GM21423 (cell line): ENCODE results near the gene ART3.
A peak's percentile ranks its signal among the peaks of the same experiment; 100 is the strongest.

Source experiments
- ATAC-seq: cut with Tn5 transposase; IDR thresholded peaks from one replicate; pipeline ENCODE4 v1.9.1; 2021; ENCODE audit warnings: mild to moderate bottlenecking, moderate library complexity; ENCODE audit not compliant: unreplicated experiment

Gene ART3

DNA sequence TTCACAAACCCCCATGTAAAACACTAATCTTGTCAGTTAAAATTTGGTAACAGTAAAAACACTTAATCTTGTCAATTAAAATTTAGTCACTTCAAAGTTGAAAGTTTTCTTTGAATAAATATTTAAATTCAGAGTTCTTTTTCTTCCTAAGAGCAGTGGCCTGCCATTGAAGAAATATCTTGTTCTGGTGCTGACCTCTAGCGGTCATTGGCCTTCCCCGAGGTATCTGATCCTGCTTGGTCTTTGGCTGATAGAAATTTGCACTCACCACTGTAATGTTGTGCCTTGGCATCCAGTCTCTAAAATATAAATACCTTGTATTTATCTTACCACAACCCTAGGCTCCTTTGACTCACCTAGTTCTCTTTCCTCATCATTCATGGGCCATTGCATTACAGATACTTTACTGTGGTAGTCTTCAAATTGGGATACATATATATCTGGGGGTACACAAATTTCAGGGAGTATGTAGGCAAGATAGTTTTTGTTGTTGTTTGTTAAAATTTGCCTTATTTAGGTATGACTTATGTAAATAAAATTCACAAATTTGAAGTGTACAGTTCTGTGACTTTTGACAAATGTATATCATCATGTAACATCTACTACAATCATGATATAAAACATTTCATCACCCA lies 6.7 kb upstream of the ART3 start:
- ATAC-seq, result peak; percentile 58

DNA sequence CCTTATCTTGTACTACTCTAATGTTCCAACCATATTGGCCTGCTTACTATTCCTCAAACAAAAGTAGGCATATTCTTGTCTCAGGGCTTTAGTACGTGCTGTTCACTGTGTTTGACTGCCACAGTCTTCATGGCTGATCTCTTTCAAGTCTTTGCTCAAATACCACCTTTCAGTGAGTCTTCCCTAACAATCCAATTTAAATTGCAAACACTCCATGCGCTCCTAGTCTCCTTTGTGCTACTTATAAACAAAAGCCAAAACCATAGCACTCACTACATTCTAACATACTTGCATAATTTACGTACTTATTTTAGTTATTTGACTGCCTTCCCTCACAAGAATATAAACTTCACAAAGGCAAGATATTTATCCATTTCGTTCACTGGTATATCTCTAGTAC lies 1.7 kb upstream of the ART3 start:
- no peak for ATAC-seq

DNA sequence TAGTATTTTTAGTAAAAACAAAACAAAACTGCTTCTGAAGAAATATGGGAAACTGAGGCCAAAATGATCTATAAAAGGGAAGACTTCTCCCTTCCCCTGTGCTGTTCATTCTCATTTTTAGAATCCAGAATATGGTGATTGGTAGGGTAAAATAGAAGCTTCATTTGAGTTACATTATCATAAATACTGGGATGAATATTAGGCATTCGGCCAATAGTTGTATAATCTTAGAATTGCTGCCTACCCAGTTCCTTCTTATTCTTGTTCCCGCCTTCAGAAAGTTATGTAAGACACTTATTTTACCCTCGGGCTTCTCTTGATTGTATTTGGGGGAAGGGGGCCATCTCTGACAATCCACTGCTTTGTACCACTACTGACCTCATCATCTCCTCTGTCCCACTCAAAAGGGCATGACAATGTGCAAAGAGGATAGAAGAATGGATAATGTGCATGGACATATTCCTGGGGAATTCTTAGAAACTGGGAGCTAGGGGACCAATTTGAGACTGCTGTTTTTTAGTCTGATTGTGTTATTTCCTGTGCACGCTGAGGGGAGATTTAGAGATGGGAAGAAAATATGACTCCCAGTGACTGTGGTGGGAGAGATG lies 588 bp downstream of the ART3 start:
- no peak for ATAC-seq

DNA sequence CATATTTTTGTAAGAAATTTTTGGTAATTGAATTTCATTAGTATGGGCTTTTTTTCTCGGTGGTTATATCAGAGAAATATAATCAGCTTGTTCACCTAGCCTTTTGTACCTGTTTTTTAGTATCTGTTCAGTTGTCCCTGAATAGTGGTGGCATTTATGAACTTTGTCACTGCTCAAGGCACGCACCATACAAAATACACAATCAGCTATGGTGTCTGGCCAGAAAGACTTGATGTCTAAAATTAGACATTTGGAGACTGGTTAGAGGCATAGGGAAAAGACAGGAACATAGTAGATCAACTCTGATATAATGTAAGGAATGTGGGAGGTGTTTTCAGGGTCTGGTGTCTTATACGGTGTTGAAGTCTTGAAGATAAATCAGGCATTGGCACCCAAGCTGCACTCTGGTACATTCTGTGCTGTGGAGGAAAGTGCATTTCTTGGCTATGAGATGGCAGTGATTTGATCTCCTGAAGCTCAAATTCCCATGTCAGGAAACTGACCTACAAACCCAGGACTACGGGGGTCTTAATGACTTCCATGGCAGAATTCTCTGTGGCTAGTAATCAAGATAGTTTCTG lies 3.6 kb downstream of the ART3 start:
- ATAC-seq, result no peak

DNA sequence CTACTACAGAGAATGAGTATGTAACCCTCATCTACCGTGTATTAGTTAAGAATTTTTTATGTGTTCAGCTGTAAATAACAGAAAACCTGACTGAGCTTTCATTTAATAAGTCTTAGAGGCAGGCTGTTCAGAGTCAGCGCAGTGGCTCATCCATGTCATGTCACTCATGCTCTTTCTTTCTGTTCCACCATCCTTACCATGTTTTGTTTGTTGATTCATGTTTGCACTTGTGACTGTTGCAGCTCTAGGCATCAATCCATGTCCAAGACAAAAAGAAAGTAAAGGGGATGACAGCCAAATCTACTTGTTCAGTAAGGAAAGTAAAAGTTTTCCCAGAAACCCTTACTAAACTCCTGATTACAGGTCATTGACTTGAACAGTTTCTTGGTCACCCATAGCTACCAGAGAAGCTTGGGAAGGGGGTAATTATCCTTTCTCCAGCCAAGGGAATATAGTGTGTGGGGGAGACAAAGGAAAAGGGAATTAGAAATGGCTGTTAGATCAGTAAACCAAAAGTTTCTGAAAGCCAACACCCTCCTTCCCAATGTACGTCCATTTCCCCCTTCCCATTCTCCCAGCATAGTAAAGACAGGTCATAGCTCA lies 9.0 kb downstream of the ART3 start:
- no peak for ATAC-seq

DNA sequence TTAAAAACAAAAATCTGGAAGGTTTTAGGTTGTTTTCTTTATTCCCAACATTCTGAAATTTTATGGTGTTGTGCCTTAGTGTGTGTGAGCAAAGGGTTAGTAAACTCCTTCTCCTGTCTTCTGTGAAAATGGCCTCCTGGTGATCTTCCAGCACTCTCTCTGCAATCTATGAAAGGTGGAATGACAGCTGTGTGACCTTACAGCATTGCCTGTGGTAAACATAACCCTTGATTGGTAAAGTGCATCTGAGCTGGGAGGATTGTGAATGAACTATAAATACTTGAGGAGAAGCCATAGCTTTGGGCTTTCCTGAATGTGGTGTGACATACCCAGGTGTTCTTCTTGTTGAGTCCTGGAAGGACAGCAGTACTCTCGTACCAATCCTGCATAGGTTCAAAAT lies 10.0 kb downstream of the ART3 start:
- ATAC-seq, result no peak

DNA sequence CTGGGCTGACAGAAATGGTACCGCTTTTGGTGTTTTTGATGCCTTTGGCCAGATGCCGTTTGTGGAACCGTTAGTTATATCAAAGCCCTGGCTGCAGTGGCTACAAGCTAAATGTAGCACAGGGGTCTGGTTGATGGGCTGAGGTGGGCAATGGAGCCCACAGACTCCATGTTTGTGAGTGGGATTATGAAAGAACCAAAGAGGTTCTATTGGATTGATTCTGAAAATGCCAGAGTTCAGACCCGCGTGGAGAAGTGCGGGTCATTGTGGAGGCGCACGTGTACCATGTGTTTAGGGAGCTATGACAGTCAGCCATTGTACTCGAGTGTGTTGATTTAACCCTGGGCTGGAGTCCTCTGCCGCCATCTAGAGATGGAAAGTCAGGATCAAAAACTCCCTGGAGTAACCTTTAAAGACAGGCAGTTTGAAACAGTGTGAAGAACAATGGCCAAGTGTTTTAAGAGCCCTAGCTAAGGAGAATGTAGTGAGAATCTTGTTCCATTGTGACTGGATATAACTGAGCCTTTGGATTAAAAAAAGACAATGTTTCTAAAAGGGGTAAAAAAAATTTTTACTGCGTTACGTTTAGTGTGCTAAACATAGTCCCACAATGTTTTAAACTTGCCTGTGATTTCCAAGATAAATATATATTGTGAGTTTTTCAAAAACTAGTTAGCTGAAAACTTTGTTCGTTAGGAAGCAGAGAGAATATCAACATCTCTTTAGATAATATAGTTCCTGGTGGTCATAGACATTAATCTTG lies 12.7 kb downstream of the ART3 start:
- ATAC-seq, result no peak

DNA sequence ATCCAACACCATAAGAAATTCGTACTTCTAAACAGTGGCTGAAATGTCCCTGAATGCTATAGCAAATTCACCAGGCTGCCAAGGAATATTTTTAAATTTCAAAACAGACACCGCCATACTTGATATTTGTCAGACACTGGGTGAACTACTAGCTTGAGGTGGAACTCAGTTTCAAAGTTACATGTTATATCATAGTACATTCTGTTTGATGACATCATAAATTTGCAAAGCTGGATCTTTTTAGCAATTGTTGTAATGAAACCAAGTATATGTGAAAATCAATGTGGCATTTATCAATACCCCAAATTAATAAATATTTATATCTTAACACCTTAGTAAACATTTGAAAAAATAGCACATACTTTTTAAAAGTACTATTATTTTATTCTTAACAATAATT lies 14.2 kb downstream of the ART3 start:
- ATAC-seq, result no peak

DNA sequence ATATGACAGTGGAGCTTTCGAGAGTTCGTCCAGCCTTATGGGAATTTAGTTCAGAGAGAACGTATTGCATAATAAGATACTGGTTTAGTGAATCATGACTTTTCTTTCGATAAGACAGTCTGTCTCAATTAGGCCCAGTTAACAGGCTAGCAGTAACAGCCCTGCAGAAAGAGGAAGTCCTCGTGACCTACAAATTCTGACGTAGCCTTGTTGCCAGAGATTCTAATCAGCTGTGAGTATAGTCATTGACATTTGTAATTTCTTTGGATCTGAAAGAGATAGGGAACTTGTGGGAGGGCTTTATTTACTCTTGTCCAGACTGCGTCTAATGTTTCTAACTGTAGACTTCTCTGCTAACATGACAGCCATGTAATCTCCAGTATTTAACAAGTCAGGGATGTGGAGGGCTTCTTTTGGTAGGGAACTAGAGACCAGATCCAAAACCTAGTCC lies 15.8 kb downstream of the ART3 start:
- ATAC-seq, result peak; percentile 75

DNA sequence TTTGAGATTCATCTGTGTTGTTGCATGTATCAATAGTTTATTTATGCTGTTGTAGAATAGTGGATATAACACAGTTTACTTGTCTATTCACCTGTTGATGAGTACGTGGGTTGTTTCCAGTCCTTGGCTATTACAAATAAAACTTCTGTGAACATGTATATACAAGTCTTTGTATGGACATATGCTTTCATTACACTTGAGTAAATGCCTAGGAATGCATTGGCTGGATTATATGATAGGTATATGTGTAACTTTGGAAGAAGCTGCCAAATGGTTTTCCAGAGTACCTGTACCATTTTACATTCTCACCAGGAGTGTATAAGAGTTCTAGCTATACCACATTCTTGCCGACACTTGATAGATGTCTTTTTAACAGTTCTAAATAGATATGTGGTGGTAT lies 16.5 kb downstream of the ART3 start:
- ATAC-seq, result no peak

DNA sequence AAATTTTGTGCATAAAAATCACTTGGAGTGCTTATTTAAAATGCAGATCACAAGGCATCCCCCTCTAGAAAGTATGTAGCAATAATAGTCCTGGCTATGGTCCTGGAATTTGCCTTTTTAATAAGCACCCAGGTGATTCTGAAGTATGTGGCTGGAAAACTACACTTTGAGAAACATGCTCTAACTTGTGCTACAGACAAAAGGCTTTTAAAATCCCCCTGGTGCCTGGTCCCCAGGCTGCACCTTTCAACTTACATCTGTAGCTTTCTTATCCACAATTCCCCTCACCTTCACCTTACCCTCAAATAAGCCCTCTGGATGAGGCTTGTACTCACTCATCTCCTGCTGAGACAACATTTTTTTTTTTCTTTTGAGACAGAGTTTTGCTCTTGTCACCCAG lies 21.1 kb downstream of the ART3 start:
- ATAC-seq, result no peak

DNA sequence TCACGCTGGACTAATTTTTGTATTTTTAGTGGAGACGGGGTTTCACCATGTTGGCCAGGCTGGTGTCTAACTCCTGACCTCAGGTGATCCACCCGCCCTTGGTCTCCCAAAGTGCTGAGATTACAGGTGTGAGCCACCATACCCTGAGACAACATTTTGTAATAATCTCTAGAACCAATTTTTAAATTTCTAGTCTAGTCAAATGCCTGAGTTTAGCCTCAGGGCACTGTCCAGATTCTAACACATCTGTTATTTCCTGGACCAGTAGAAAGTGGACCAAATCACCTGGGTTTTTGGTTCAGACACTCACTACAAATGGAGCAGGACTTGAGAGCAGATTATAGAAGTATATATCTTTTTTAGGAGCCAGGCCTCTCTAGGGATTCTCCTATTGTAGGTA lies 21.6 kb downstream of the ART3 start:
- ATAC-seq, result no peak

DNA sequence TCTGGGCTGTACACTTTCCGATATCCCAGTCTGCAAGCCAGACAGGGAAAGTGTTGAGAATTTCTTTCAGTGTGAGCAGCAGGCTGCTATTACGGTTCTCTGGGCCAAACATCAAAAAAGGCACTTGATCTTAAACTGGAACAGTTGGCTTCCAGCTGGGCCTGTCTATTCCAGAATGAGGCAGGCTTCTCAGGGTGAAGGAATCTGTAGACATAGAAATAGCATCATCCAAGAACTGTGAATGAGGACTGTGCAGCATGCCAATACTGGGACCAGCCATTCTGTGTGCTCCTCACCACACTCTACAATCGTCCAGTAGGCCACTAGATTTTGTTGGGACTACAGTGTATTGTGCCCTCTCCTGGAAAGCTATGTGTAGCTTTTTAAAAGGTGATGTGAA lies 31.1 kb downstream of the ART3 start:
- no peak for ATAC-seq

DNA sequence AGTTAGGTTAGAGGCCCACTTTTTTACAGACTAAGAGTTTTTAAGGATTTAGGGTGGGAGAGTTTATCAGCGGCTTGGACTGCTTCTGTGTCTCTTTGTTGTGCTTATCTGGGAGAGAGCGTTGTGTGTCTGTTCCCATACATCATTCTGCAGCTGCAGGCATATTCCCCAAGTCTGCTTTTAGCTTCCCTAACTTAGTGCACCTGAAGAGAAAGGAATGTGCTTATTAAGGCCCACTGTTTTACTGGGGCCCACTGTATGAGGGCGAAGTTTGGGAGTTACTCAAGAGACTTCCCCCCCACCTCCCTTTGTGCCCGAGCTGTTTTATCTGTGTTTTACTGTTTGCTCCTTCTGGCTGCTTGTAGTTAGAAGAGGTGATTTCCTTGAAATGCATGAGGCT lies 31.9 kb downstream of the ART3 start:
- ATAC-seq, result no peak

DNA sequence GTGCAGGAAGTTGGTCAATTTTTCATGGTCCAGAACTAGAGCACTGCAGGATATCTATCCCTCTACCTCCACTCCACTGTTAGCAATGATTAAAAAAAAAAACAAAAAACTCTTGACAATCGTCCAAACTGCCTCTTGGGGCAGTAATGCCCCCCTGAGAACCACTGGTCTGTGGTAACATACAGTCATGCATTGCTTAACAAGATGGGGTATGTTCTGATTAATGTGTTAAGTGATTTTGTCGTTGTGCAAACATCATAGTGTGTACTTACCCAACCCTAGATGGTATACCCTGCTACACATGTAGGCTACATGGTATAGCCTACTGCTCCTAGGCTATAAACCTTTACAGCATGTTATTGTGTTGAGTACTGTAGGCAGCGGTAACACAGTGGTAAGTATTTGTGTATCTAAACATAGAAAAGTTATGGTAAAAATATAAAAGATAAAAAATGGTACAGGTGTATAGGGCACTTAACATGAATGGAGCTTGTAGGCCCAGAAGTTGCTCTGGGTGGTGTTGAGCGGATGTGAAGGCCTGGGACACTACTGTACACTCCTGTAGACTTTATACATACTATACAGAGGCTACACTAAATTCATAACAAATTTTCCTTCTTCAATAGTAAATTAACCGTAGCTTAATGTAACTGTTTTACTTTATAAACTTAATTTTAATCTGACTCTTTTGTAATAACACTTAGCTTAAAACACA lies 34.1 kb downstream of the ART3 start:
- no peak for ATAC-seq

DNA sequence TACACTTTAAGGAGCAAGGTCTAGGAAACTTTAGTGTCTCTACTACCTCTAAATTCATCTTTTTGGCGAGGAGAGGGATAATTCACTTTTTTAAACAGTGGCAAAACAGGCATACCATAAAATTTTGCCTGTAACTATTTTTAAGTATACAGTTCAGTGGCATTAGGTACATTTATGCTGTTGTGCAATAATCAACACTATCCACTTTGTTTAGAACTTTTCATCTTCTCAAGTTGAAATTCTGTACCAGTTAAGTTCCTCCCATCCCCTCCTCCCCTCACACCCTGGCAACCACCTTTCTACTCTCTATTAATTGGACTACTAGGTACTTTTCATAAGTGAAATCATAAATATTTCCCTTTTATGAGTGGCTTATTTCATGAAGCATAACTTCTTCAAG lies 42.3 kb downstream of the ART3 start:
- ATAC-seq, result no peak

DNA sequence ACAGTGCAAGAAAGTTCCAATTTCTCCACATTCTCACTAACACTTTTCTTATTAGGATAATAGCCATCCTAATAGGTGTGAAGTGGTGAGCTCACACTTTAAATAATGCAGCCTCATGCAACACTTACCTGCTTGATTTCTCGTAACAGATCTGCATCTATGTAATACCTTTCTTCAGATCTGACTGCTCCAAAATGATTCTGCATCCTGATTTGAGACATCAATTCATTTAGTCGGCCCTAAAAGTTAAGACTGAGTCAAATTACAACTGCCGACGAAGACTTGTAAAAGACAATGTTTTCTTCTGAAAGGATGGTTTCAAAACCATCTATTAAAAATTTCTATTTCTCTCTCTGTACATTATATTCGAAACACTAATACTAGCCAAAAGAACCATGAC lies 43.0 kb downstream of the ART3 start:
- no peak for ATAC-seq

DNA sequence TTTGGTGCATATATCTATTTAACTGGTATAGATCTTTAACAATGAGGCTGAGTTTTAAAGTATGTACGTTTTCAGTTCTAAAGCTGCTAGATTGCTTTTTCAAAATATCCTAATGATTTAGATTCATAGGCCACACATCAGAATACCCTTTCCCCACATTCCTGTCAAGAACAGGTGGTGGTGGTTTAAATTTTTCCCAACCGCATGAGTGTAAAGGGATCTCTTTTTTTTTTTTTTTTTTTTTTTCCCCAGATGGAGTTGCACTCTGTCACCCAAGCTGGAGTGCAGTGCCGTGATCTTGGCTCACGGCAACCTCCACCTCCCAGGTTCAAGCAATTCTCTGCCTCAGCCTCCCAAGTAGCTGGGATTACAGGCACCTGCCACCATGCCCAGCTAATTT lies 45.7 kb downstream of the ART3 start:
- ATAC-seq, result no peak

DNA sequence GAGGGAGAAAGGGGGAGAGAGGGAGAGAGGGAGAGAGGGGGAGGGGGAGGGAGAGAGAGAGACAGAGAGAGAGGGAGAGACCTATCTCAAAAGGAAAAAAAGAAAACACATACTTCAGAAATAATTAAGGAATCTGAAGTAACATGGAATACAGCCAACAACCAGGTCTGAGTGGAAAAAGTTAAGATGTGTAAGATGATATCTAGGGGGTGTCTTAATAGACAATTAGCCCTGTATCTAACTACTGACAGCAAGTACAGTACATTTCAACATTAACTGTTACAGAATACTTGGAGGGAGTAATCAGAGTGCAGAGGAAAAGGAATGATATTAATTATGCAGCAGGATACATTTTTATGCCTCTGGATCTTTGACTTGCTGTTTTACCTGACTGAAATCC lies 51.3 kb downstream of the ART3 start:
- no peak for ATAC-seq

DNA sequence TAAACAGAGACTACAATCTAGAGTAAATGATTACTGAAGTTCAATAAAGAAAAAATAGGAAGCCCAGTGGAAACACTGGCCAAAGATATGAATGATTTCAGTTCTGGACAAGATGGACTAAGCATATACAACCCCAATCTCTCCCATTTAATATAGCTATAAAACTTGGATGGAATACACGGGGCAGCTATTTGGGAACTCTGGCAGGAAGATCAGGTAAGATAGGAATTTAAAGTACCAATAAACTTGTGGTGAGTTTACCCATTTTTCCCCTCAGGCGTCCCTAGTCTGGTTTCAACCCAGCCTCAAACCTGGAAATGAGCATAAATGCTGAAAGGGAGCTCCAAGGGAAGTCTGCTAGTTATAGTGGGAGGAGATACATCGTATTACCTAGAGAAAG lies 53.2 kb downstream of the ART3 start:
- no peak for ATAC-seq

DNA sequence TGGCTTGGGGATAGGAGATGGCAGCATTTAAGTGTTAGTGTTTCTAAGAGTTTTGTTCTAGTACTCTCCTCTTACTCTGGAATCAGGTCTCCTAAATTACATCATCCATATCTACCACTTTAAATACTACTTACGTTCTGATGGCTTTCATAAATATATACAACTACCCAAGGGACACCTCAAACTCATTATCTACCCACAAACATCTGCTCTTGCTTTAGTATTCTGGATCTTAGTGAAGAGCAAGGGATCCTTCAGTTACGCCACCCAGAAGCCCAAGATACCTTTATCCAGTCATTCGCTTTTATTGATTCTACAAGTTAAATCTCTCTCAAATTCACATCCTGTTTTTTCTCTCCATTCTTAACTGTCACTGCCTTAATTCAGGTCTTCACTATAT lies 66.7 kb downstream of the ART3 start:
- ATAC-seq, result no peak
